BLaER1 (cell line): ENCODE results near the gene CTXN1.
"Not testable (repeated sequence)": the region's sequence is repeated elsewhere in the genome, so short reads cannot be mapped to it uniquely, and the experiment has no call there.

Experiments used
- H3K27ac ChIP-seq: shearing (Covaris generic); formaldehyde crosslinking; 2 replicates; pipeline ENCODE4 v1.8.1; 2022
- H3K27me3 ChIP-seq: shearing (Covaris generic); formaldehyde crosslinking; 2 replicates; pipeline ENCODE4 v1.8.1; 2022
- H3K36me3 ChIP-seq: shearing (Covaris generic); formaldehyde crosslinking; 2 replicates; pipeline ENCODE4 v1.8.1; 2022
- H3K4me1 ChIP-seq: shearing (Covaris generic); formaldehyde crosslinking; 2 replicates; pipeline ENCODE4 v1.8.1; 2022
- H3K4me2 ChIP-seq: shearing (Covaris generic); formaldehyde crosslinking; 2 replicates; pipeline ENCODE4 v1.8.1; 2022
- H3K4me3 ChIP-seq: shearing (Covaris generic); formaldehyde crosslinking; 2 replicates; pipeline ENCODE4 v1.8.1; 2022
- H3K9ac ChIP-seq: shearing (Covaris generic); formaldehyde crosslinking; 2 replicates; pipeline ENCODE4 v1.8.1; 2022
- H3K9me3 ChIP-seq: shearing (Covaris generic); formaldehyde crosslinking; 2 replicates; pipeline ENCODE4 v1.8.1; 2022
- H4K20me1 ChIP-seq: shearing (Covaris generic); formaldehyde crosslinking; 2 replicates; pipeline ENCODE4 v1.8.1; 2022
- Cebpa-rat ChIP-seq: shearing (Covaris generic); IDR thresholded peaks from 2 replicates; pipeline ENCODE4 v1.8.1; 2022

CTXN1 gene

DNA sequence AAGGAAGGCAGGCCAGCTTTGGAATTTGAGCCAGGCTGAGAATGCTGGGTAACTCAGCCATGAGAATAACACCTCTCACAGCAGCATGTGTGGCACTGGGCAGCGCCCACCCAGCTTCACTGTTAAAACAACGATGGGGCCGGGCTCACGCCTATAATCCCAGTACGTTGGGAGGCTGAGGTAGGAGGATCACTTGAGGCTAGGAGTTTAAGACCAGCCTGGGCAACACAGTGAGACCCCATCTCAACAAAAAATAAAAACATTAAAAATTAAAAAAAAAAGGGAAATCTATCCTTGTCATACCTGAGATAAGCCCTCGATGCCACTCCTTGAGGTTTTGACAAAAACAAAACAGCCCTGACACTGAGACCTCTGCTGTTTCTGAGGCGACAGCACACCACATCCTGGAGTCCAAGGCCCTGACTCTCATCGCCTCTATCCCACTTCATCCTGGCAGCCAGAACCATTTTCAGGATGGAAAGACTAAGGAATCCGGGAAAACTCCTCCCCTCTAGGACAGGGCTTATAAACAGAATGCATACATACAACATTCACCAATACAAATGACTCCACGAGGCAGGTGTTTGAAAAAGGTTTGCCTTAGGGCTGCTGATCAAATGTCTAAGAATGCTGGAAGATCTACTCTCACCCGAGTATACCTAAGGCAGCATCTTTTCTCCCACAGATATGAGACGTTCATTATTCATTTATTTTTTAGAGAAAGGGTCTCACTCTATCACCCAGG, 40.2 kb upstream of the CTXN1 start:
- Histone ChIP-seq H3K4me3 (no peak overlapping the region), H3K4me2 (no peak overlapping the region), H3K9me3 (no peaks in the 10 kb centered on the region), H3K4me1 (no peaks in the 10 kb centered on the region), H3K27me3 (no peaks in the 10 kb centered on the region), H3K27ac (no peak overlapping the region), H3K9ac (no peak overlapping the region), H3K36me3 (peaks cover 100% of the 10 kb centered on the region), H4K20me1 (peaks cover 87% of the 10 kb centered on the region)
- no peak for TF ChIP-seq Cebpa-rat

DNA sequence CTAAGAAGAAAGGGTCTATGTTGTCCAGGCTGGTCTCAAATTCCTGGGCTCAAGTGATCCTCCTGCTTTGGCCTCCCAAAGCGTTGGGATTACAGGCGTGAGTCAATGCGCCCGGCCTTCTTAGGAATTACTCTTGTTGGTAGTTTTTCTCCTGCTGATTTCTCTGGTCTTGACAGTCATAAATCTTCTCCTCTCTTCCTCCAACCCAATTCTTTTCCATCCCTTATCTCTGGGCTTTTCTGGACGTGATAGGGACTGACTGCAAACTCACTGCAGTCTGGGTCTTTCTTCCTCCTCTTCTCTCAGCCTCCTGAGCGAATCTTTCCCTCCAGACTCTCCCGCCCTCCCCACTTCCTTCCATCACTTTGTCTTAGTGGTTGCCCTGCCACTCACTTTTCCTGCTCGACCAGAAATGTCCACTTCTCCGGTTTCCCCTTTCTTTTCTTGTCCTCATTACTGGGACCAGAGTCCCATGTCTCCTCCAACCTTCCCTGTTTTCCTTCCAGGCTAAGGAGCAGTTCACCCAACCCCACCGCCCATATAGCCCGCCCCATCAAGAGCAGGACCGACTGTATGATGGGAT, 39.4 kb upstream of the CTXN1 start:
- no peak overlapping the region for H3K9ac ChIP-seq
- no peaks in the 10 kb centered on the region for H3K4me1 ChIP-seq
- H4K20me1 ChIP-seq, result peaks cover 79% of the 10 kb centered on the region
- TF ChIP-seq Cebpa-rat, result no peak
- no peaks in the 10 kb centered on the region for H3K27me3 ChIP-seq
- peaks cover 100% of the 10 kb centered on the region for H3K36me3 ChIP-seq
- no peak overlapping the region for H3K27ac ChIP-seq
- no peak overlapping the region for H3K4me3 ChIP-seq
- no peaks in the 10 kb centered on the region for H3K9me3 ChIP-seq
- H3K4me2 ChIP-seq, result no peak overlapping the region

DNA sequence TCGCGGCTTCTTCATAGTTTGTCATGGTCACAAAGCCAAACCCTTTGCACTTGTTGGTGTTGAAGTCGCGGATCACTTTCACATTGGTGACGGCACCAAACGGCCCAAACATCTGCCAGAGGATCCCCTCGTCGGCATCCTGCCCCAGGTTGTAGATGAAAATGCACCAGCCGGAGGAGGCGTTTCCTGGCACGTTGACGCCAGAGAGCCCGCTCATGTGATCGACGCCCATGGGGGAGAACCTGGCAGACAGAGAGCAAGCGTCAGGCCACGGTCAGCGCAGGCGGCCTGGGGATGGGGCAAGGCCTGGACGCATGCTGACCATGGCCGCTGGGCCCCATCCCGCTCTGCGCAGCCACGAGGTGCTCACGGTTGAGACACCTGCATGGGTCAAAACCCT, 37.6 kb upstream of the CTXN1 start:
- Histone ChIP-seq H3K4me2 (no peak overlapping the region), H3K27me3 (no peaks in the 10 kb centered on the region), H3K27ac (no peak overlapping the region), H3K36me3 (peaks cover 93% of the 10 kb centered on the region), H3K4me3 (no peak overlapping the region), H3K9me3 (no peaks in the 10 kb centered on the region), H3K9ac (no peak overlapping the region), H3K4me1 (peaks cover 12% of the 10 kb centered on the region), H4K20me1 (peaks cover 76% of the 10 kb centered on the region)
- TF ChIP-seq Cebpa-rat, result no peak

DNA sequence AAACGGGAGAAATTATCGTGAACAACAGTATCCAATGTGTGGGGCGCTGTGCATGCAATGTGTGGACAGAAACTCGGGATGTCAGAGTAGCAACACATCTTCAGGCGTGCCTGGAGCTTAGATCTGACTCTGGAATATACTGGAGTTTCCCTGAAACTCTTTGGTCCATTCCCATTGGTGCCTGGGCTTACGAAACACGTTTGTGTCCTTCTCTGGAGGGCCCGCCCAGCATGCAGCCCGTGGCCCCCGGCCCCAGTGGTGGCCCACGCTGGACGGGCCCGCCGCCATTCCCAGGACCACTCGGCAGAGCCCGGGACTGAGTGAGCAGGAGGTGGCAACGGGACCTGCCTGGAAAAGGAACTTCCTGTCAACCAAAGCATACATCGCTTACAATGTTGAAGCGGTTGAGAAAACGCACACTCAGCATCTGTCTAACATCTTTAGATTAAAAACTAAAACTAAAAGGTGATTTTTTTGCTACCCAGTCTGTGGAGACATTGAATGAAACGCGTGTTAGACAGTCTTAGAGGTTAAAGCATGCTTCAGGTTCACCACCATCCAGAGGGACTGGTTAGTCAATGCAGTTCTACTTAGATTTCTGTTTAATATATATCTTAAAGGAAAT, 36.8 kb upstream of the CTXN1 start:
- no peak overlapping the region for H3K4me3 ChIP-seq
- TF ChIP-seq Cebpa-rat, result no peak
- H3K9ac ChIP-seq, result no peak overlapping the region
- H4K20me1 ChIP-seq, result peaks cover 76% of the 10 kb centered on the region
- H3K9me3 ChIP-seq, result no peaks in the 10 kb centered on the region
- H3K4me2 ChIP-seq, result no peak overlapping the region
- H3K27me3 ChIP-seq, result no peaks in the 10 kb centered on the region
- no peak overlapping the region for H3K27ac ChIP-seq
- peaks cover 12% of the 10 kb centered on the region for H3K4me1 ChIP-seq
- peaks cover 93% of the 10 kb centered on the region for H3K36me3 ChIP-seq

DNA sequence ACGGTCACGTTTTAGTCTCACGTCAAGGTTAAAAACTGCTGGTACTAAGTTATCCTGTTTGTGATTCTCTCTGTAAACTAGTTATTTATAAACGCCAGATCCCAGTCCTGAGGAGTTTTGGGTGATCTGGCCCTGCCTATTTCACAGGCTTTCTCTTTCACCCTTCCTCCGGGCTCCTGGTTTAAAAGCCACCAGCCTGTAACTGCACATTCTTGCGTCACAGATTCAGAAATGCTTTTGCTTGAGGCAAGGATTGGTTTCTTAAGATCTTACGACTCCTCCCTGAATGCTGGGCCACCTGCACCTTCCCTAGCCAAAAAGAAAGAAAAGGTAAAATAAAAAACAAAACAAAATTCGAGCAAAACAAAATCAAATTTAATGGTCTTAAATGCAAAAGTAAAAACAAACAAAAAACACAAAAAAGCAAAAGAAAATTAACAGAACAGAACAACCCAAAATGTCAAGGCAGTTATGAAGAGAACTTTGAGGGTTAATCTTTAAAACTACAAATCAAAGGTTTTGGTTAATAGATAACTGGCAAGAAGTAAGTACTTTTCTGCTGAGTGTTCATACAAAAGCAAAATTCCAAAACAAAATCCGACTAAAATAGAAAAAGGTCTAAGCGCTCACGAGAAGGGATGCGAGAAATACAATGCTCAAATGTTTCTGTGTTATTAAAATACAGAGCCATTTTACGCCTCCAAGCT, 36.1 kb upstream of the CTXN1 start:
- Histone ChIP-seq H3K27me3 (no peaks in the 10 kb centered on the region), H3K4me1 (peaks cover 17% of the 10 kb centered on the region), H3K36me3 (peaks cover 92% of the 10 kb centered on the region), H3K9ac (no peak overlapping the region), H3K9me3 (no peaks in the 10 kb centered on the region), H4K20me1 (peaks cover 74% of the 10 kb centered on the region), H3K27ac (no peak overlapping the region), H3K4me3 (no peak overlapping the region), H3K4me2 (no peak overlapping the region)
- no peak for TF ChIP-seq Cebpa-rat

DNA sequence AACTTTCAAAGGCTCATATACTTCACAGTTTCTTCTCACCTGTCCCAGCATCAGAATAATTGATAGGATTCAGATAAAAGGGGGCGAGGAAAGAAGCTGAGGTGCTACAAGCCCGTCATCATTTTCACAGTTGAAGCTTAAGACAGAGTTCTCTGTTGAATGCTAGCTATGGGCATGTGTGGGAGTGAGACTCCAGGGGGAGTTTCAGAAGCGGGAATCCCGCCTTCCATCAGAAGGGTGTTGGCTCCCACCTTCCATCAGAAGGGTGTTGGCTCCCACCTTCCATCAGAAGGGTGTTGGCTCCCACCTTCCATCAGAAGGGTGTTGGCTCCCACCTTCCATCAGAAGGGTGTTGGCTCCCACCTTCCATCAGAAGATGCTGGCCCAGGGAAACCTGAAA, 35.1 kb upstream of the CTXN1 start:
- H3K27me3 ChIP-seq, H3K4me2 ChIP-seq, H3K9ac ChIP-seq, H3K9me3 ChIP-seq, H3K4me3 ChIP-seq, H3K27ac ChIP-seq: not testable (repeated sequence)
- Histone ChIP-seq H4K20me1 (peaks cover 65% of the 10 kb centered on the region), H3K4me1 (peaks cover 17% of the 10 kb centered on the region), H3K36me3 (peaks cover 92% of the 10 kb centered on the region)

DNA sequence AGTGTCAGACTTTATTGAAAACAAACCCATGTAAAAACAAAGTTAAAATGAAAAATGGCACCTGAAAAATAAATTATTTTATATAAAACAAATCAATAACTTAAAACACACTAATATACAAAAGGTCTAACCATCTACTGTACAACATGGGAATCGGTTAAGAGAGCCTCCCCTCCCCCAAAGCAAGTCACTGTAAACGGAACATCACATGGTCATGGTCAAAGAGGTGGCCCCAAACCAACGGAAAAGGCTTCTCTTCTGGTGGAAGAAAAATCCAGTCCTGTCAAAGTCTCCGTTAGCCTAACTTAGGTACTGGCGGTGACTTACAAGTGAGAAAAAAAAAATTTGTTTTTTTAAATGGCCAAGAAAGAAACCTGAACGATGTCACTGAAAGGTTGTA, 33.3 kb upstream of the CTXN1 start:
- Histone ChIP-seq H3K9me3 (no peaks in the 10 kb centered on the region), H3K4me1 (peaks cover 17% of the 10 kb centered on the region), H4K20me1 (peaks cover 47% of the 10 kb centered on the region), H3K27me3 (no peaks in the 10 kb centered on the region), H3K36me3 (peaks cover 78% of the 10 kb centered on the region), H3K4me3 (no peak overlapping the region), H3K27ac (peak overlapping the region; percentile 26; the same call in 1 of the 2 replicates), H3K4me2 (peak overlapping the region; percentile 34), H3K9ac (no peak overlapping the region)
- no peak for TF ChIP-seq Cebpa-rat

DNA sequence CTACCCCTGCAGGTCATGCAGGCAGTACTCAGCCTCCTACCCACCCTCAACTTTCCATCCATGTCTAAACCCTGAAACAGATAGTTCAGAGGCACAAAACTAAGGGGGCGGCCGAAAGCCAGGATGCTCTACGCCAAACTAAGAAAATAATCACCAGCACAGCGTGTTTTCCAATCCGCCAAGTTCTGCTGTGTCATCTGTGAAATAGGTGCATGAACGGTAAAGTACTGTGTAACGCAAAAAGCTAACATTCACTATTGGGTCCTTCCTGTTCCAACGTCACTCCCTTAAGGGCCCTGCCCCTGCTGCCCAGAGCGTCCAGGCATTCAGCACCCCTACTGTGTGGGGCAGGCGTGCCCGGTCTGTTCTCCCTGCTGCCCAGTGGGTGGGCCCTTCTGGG, 29.8 kb upstream of the CTXN1 start:
- TF ChIP-seq Cebpa-rat, result no peak
- peaks cover 28% of the 10 kb centered on the region for H4K20me1 ChIP-seq
- no peak overlapping the region for H3K4me2 ChIP-seq
- no peak overlapping the region for H3K4me3 ChIP-seq
- no peak overlapping the region for H3K27ac ChIP-seq
- peaks cover 43% of the 10 kb centered on the region for H3K36me3 ChIP-seq
- H3K4me1 ChIP-seq, result peaks cover 30% of the 10 kb centered on the region
- no peaks in the 10 kb centered on the region for H3K9me3 ChIP-seq
- no peak overlapping the region for H3K9ac ChIP-seq
- H3K27me3 ChIP-seq, result no peaks in the 10 kb centered on the region

DNA sequence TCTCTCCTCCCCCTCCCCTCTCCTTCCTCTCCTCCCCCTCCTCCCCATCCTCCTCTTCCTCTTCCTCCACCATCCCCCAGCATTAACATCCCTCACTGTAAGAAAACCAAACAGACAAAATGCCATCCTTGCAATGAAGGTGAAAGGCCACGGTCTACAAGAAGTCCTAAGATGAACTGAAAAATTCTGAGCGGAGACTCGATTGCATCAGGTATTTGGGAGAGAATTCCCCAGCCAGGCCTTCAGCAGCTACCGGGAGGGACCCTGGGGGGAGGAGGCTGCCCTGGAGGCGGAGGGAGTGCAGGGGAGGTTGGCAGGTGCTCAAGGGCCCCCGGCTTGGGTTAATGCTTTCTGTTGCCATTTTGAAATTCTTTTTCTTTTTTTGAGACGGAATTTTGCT, 27.6 kb upstream of the CTXN1 start:
- H3K4me2 ChIP-seq, result no peak overlapping the region

More for the DNA sequence above, 27.6 kb upstream of the CTXN1 start:
- no peak overlapping the region for H3K9ac ChIP-seq
- no peaks in the 10 kb centered on the region for H3K27me3 ChIP-seq
- no peaks in the 10 kb centered on the region for H3K9me3 ChIP-seq
- no peak overlapping the region for H3K27ac ChIP-seq
- no peak overlapping the region for H3K4me3 ChIP-seq
- no peak for TF ChIP-seq Cebpa-rat
- peaks cover 32% of the 10 kb centered on the region for H3K36me3 ChIP-seq
- H4K20me1 ChIP-seq, result 0 out of 2 replicates have a peak, but pooled peaks cover 13% of the 10 kb centered on the region
- peaks cover 18% of the 10 kb centered on the region for H3K4me1 ChIP-seq
